Measurements from ENCODE around the gene HDHD2. TPM values are rescaled to one million over a fixed set of nuclear protein-coding genes. Genes with fewer than 3 reads are reported as not detected.

Gene HDHD2
- total RNA-seq, 4 donors from 2014 or later, result 12.9 to 30.0 (median 15.9) TPM

GRCh38 chr18:47113796-47114540 lies 36.3 kb downstream of the HDHD2 start:
- TF ChIP-seq POLR2A (IDR thresholded peaks at IDR 0.05) (no peak), CTCF (IDR thresholded peaks at IDR 0.05) (no peak)
- no peak overlapping the region for H3K4me3 ChIP-seq (ENCODE audit: low read depth, poor library complexity, severe bottlenecking)
- no peak for DNase-seq (ENCODE audit: low spot score in 2 of 2)
- WGBS, 2 donors, result 82 to 87% methylated on average over 2 of the region's 2 CpGs
- intact Hi-C loops (cut with DNase I; ENCODE audit: low total_unique reads), result no loop called here

GRCh38 chr18:47110492-47111274 lies 39.6 kb downstream of the HDHD2 start:
- TF ChIP-seq POLR2A (IDR thresholded peaks at IDR 0.05), result no peak
- TF ChIP-seq CTCF (IDR thresholded peaks at IDR 0.05), result no peak
- DNase-seq (ENCODE audit: low spot score in 2 of 2), result no peak
- intact Hi-C loops (cut with DNase I; ENCODE audit: low total_unique reads), result no loop called here
- no peak overlapping the region for H3K4me3 ChIP-seq (ENCODE audit: low read depth, poor library complexity, severe bottlenecking)
- 90 to 94% methylated on average over 6 of the region's 6 CpGs for WGBS, 2 donors

GRCh38 chr18:47109720-47110119 lies 40.6 kb downstream of the HDHD2 start:
- intact Hi-C loops (cut with DNase I; ENCODE audit: low total_unique reads), result loop anchor here (10.0 kb wide), 2 partner anchors 75 to 635 kb away; no protein-coding TSS in a partner anchor
- no peak overlapping the region for H3K4me3 ChIP-seq (ENCODE audit: low read depth, poor library complexity, severe bottlenecking)
- DNase-seq (ENCODE audit: low spot score in 2 of 2), result no peak
- 76 to 78% methylated on average over 1 of the region's 1 CpG for WGBS, 2 donors
- no peak for TF ChIP-seq CTCF (IDR thresholded peaks at IDR 0.05)
- no peak for TF ChIP-seq POLR2A (IDR thresholded peaks at IDR 0.05)

GRCh38 chr18:47108998-47109405 lies 41.3 kb downstream of the HDHD2 start:
- no peak for TF ChIP-seq CTCF (IDR thresholded peaks at IDR 0.05)
- no peak for TF ChIP-seq POLR2A (IDR thresholded peaks at IDR 0.05)
- no peak for DNase-seq (ENCODE audit: low spot score in 2 of 2)
- intact Hi-C loops (cut with DNase I; ENCODE audit: low total_unique reads), result loop anchor here (10.0 kb wide), 2 partner anchors 76 to 636 kb away; no protein-coding TSS in a partner anchor
- no peak overlapping the region for H3K4me3 ChIP-seq (ENCODE audit: low read depth, poor library complexity, severe bottlenecking)
- 87 to 89% methylated on average over 7 of the region's 7 CpGs for WGBS, 2 donors

- DNase-seq (ENCODE audit: low spot score in 2 of 2), result no peak
- no peak overlapping the region for H3K4me3 ChIP-seq (ENCODE audit: low read depth, poor library complexity, severe bottlenecking)
- WGBS, 2 donors, result 75 to 78% methylated on average over 3 of the region's 3 CpGs
- intact Hi-C loops (cut with DNase I; ENCODE audit: low total_unique reads), result loop anchor here (10.0 kb wide), 2 partner anchors 76 to 636 kb away; no protein-coding TSS in a partner anchor
- TF ChIP-seq POLR2A (IDR thresholded peaks at IDR 0.05), result no peak
These were observed 41.9 kb downstream of the HDHD2 start for GRCh38 chr18:47108373-47108772.

GRCh38 chr18:47100212-47100831 lies 50.0 kb downstream of the HDHD2 start:
- WGBS, 2 donors, result 26 to 28% methylated on average over 12 of the region's 12 CpGs
- DNase-seq (ENCODE audit: low spot score in 2 of 2), result peak; percentile 28 to 86
- intact Hi-C loops (cut with DNase I; ENCODE audit: low total_unique reads), result loop anchor here (10.0 kb wide), 2 partner anchors 84 to 644 kb away; no protein-coding TSS in a partner anchor
- no peak overlapping the region for H3K4me3 ChIP-seq (ENCODE audit: low read depth, poor library complexity, severe bottlenecking)
- TF ChIP-seq CTCF (IDR thresholded peaks at IDR 0.05) (no peak), POLR2A (IDR thresholded peaks at IDR 0.05) (no peak)

All from lower leg skin (tissue), 4 donors.